K562 (cell line): ENCODE measurements around the gene MAGEB1. TPM values are rescaled to one million over a fixed set of nuclear protein-coding genes. Genes with fewer than 3 reads are reported as not detected.
A peak's percentile ranks its signal among the peaks of the same experiment; 100 is the strongest.

Experiments used
- CEBPG ChIP-seq, 3 experiments: fragments of 200-800 bp in 1 of 3; sonication (Bioruptor generic) in 1 of 3; sonication (generic) in 1 of 3; formaldehyde crosslinking in 1 of 3; IDR thresholded peaks in 2 of 3; conservative IDR thresholded peaks in 1 of 3; 2 replicates each; pipeline versions ENCODE4 v1.6.1 to v1.8.0; 2016 to 2022; ENCODE audit warnings: missing compliant biosample characterization in 2 of 3, missing genetic modification characterization in 2 of 3, mild to moderate bottlenecking in 1 of 3, missing genetic modification reagents in 1 of 3
- CTCF ChIP-seq, 3 experiments: IDR thresholded peaks in 2 of 3; conservative IDR thresholded peaks in 1 of 3; 2 replicates each; pipeline ENCODE4 v1.5.1; 2011 to 2012; ENCODE audit warnings: low read length in 3 of 3, mild to moderate bottlenecking in 3 of 3, control low read depth in 2 of 3, improper control_type of control experiment in 1 of 3, inconsistent platforms in 1 of 3, low read depth in 1 of 3, mixed read lengths in 1 of 3, moderate library complexity in 1 of 3; ENCODE audit not compliant: insufficient read depth in 2 of 3
- ESRRA ChIP-seq: fragments of 450-650 bp; IDR thresholded peaks from 2 replicates; pipeline ENCODE4 v1.6.1; 2014; ENCODE audit warnings: low read depth, mild to moderate bottlenecking, moderate library complexity, borderline replicate concordance
- EWSR1 ChIP-seq: fragments of 450-650 bp; IDR thresholded peaks from 2 replicates; pipeline ENCODE4 v1.6.1; 2018; ENCODE audit warnings: borderline replicate concordance, mild to moderate bottlenecking, low read depth, moderate library complexity; ENCODE audit not compliant: partially characterized antibody
- FOXJ2 ChIP-seq: fragments of 200-800 bp; sonication (Bioruptor generic); IDR thresholded peaks from 2 replicates; pipeline ENCODE4 v1.6.1; 2016; ENCODE audit warnings: missing genetic modification characterization, missing compliant biosample characterization
- FOXK1 ChIP-seq: sonication (generic); formaldehyde crosslinking; IDR thresholded peaks from 2 replicates; pipeline ENCODE4 v1.8.0; 2022; ENCODE audit warnings: missing genetic modification reagents, mild to moderate bottlenecking, borderline replicate concordance
- KDM1A ChIP-seq, 2 experiments: fragments of 450-650 bp; IDR thresholded peaks; 2 replicates each; pipeline ENCODE4 v1.6.1; 2016; ENCODE audit warnings: mild to moderate bottlenecking in 2 of 2
- MTA2 ChIP-seq: fragments of 450-650 bp; IDR thresholded peaks from 2 replicates; pipeline ENCODE4 v1.6.1; 2016; ENCODE audit warnings: low read depth
- MYC ChIP-seq, 2 experiments: fragments of 250-450 bp in 1 of 2; sonication (Bioruptor Pico) in 1 of 2; IDR thresholded peaks; 2 replicates each; pipeline versions ENCODE4 v1.5.1 to v1.6.1; 2012 to 2021; ENCODE audit warnings: low read depth in 2 of 2, borderline replicate concordance in 1 of 2, improper control_type of control experiment in 1 of 2, low read length in 1 of 2, mild to moderate bottlenecking in 1 of 2, moderate library complexity in 1 of 2
- MYNN ChIP-seq, 2 experiments: sonication (generic); formaldehyde crosslinking in 1 of 2; IDR thresholded peaks; 2 replicates each; pipeline versions ENCODE4 v1.5.0 to v1.6.1; 2016 to 2020; ENCODE audit warnings: antibody characterized with exemption in 1 of 2, missing genetic modification reagents in 1 of 2
- NRF1 ChIP-seq, 2 experiments: fragments of 450-650 bp; IDR thresholded peaks in 1 of 2; conservative IDR thresholded peaks in 1 of 2; 2 replicates each; pipeline ENCODE4 v1.6.1; 2014; ENCODE audit warnings: mild to moderate bottlenecking in 2 of 2
- SIN3B ChIP-seq: fragments of 450-650 bp; IDR thresholded peaks from 2 replicates; pipeline ENCODE4 v1.6.1; 2017; ENCODE audit warnings: low read depth, mild to moderate bottlenecking, moderate library complexity
- SMARCE1 ChIP-seq: fragments of 450-650 bp; IDR thresholded peaks from 2 replicates; pipeline ENCODE4 v1.7.1; 2016; ENCODE audit warnings: mild to moderate bottlenecking
- polyA plus RNA-seq, 8 experiments: library from polyadenylated mRNA; depleted of rRNA in 4 of 8; stranded (reverse) in 5 of 8; unstranded in 3 of 8; fragments of >200 nt; fragmentation: Nextera tagmentation in 2 of 8; fragmentation: Illumina TruSeq in 1 of 8; extraction: Ambion mirVana in 2 of 8; extraction: Trizol in 1 of 8; gene quantifications; 2 replicates each; pipeline versions ENCODE4 v1.2.1 to v1.2.3, GENCODE V29; 2011 to 2014; ENCODE audit warnings: inconsistent platforms in 1 of 8, missing spikeins in 1 of 8
- total RNA-seq, 7 experiments: library from RNA; depleted of rRNA in 6 of 7; stranded (reverse); fragments of >200 nt in 6 of 7; fragmentation: Illumina TruSeq in 2 of 7; extraction: Trizol in 2 of 7; gene quantifications; 2 replicates each; pipeline versions ENCODE4 v1.2.1 to v1.2.3, GENCODE V29; 2011 to 2021; ENCODE audit warnings: low replicate concordance in 1 of 7
- TF ChIP-seq, protein P1 (sequence below): fragments of 450-650 bp; formaldehyde crosslinking; IDR thresholded peaks from 2 replicates; pipeline ENCODE4 v1.4.0; 2020; ENCODE audit warnings: mild to moderate bottlenecking
- TF ChIP-seq, protein P2 (sequence below): fragments of 200-800 bp; sonication (Bioruptor generic); IDR thresholded peaks from 2 replicates; pipeline ENCODE4 v1.6.1; 2016; ENCODE audit warnings: missing genetic modification characterization, missing compliant biosample characterization
- TF ChIP-seq, protein P3 (sequence below), 2 experiments: fragments of 450-650 bp in 1 of 2; sonication (generic) in 1 of 2; formaldehyde crosslinking; conservative IDR thresholded peaks; 2 replicates each; pipeline versions ENCODE4 v1.4.0 to v1.8.1; 2020 to 2022; ENCODE audit warnings: mild to moderate bottlenecking in 1 of 2, missing genetic modification reagents in 1 of 2

The MAGEB1 gene
- total and polyA plus RNA-seq, 9 of the 15 experiments (the other 6 are each of a cell fraction or from before 2014, with no cell fraction given): 32.6 to 100 (median 43.4) TPM

- TF ChIP-seq, protein P1, sequence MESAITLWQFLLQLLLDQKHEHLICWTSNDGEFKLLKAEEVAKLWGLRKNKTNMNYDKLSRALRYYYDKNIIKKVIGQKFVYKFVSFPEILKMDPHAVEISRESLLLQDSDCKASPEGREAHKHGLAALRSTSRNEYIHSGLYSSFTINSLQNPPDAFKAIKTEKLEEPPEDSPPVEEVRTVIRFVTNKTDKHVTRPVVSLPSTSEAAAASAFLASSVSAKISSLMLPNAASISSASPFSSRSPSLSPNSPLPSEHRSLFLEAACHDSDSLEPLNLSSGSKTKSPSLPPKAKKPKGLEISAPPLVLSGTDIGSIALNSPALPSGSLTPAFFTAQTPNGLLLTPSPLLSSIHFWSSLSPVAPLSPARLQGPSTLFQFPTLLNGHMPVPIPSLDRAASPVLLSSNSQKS (CRISPR knock-in tag): no peak
- TF ChIP-seq FOXK1 (CRISPR knock-in tag): no peak
- no peak for TF ChIP-seq FOXJ2 (tag)
- TF ChIP-seq MYC (IDR thresholded peaks at IDR 0.05; ENCODE audit: low read depth, low read length): 0 out of 2 replicates have a peak, but pooled peaks have one; percentile 7
- no peak for TF ChIP-seq MYC (CRISPR knock-in tag; IDR thresholded peaks at IDR 0.05; ENCODE audit: borderline replicate concordance, low read depth)
- peak; percentile 53; the same call in 1 of the 2 replicates for TF ChIP-seq ESRRA
- TF ChIP-seq, protein P2, sequence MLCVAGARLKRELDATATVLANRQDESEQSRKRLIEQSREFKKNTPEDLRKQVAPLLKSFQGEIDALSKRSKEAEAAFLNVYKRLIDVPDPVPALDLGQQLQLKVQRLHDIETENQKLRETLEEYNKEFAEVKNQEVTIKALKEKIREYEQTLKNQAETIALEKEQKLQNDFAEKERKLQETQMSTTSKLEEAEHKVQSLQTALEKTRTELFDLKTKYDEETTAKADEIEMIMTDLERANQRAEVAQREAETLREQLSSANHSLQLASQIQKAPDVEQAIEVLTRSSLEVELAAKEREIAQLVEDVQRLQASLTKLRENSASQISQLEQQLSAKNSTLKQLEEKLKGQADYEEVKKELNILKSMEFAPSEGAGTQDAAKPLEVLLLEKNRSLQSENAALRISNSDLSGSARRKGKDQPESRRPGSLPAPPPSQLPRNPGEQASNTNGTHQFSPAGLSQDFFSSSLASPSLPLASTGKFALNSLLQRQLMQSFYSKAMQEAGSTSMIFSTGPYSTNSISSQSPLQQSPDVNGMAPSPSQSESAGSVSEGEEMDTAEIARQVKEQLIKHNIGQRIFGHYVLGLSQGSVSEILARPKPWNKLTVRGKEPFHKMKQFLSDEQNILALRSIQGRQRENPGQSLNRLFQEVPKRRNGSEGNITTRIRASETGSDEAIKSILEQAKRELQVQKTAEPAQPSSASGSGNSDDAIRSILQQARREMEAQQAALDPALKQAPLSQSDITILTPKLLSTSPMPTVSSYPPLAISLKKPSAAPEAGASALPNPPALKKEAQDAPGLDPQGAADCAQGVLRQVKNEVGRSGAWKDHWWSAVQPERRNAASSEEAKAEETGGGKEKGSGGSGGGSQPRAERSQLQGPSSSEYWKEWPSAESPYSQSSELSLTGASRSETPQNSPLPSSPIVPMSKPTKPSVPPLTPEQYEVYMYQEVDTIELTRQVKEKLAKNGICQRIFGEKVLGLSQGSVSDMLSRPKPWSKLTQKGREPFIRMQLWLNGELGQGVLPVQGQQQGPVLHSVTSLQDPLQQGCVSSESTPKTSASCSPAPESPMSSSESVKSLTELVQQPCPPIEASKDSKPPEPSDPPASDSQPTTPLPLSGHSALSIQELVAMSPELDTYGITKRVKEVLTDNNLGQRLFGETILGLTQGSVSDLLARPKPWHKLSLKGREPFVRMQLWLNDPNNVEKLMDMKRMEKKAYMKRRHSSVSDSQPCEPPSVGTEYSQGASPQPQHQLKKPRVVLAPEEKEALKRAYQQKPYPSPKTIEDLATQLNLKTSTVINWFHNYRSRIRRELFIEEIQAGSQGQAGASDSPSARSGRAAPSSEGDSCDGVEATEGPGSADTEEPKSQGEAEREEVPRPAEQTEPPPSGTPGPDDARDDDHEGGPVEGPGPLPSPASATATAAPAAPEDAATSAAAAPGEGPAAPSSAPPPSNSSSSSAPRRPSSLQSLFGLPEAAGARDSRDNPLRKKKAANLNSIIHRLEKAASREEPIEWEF (CRISPR knock-in tag): no peak
- TF ChIP-seq SMARCE1: no peak
- TF ChIP-seq, protein P3, sequence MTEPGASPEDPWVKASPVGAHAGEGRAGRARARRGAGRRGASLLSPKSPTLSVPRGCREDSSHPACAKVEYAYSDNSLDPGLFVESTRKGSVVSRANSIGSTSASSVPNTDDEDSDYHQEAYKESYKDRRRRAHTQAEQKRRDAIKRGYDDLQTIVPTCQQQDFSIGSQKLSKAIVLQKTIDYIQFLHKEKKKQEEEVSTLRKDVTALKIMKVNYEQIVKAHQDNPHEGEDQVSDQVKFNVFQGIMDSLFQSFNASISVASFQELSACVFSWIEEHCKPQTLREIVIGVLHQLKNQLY (CRISPR knock-in tag; conservative IDR thresholded peaks at IDR 0.05): no peak
- no peak for TF ChIP-seq EWSR1
- no peak for TF ChIP-seq CEBPG (CRISPR knock-in tag; IDR thresholded peaks at IDR 0.05)
- no peak for TF ChIP-seq CEBPG (tag; conservative IDR thresholded peaks at IDR 0.05 in 1 of 2, IDR thresholded peaks at IDR 0.05 in 1 of 2)
- TF ChIP-seq KDM1A (IDR thresholded peaks at IDR 0.05): no peak
- TF ChIP-seq MTA2: no peak
- peak; percentile 71 to 84 (median 75) for TF ChIP-seq CTCF (IDR thresholded peaks at IDR 0.05 in 2 of 3, conservative IDR thresholded peaks at IDR 0.05 in 1 of 3; ENCODE audit: insufficient read depth in 2 of 3, low read depth in 1 of 3, low read length in 3 of 3)
- no peak for TF ChIP-seq SIN3B
- TF ChIP-seq MYNN (IDR thresholded peaks at IDR 0.05): no peak
- no peak for TF ChIP-seq MYNN (CRISPR knock-in tag; IDR thresholded peaks at IDR 0.05)
- TF ChIP-seq NRF1 (conservative IDR thresholded peaks at IDR 0.05 in 1 of 2, IDR thresholded peaks at IDR 0.05 in 1 of 2): peak in 1 of 2 experiments; percentile 38; a peak in 1 of 4 replicates
These were observed at the start of gene MAGEB1 (continued) for GRCh38 chrX:30246769-30247489.
